HG02981 (cell line): ENCODE data around the gene ANXA2.
A peak's percentile ranks its signal among the peaks of the same experiment; 100 is the strongest.
"Not testable (repeated sequence)": the region's sequence is repeated elsewhere in the genome, so short reads cannot be mapped to it uniquely, and the experiment has no call there.

Experiments
- ATAC-seq: cut with Tn5 transposase; IDR thresholded peaks from one replicate; pipeline ENCODE4 v1.9.1; 2021; ENCODE audit warnings: mild to moderate bottlenecking, moderate library complexity; ENCODE audit not compliant: unreplicated experiment

The ANXA2 gene

GRCh38 chr15:60411774-60412425 lies 14.1 kb upstream of the ANXA2 start:
- no peak for ATAC-seq

- ATAC-seq: not testable (repeated sequence)
These were observed 12.6 kb upstream of the ANXA2 start for GRCh38 chr15:60410350-60410749.

- ATAC-seq: peak; percentile 53
These were observed 10.7 kb upstream of the ANXA2 start for GRCh38 chr15:60408463-60408981.

- no peak for ATAC-seq
These were observed 9.6 kb upstream of the ANXA2 start for GRCh38 chr15:60407415-60407805.

- no peak for ATAC-seq
These were observed 9.0 kb upstream of the ANXA2 start for GRCh38 chr15:60406513-60407414.

- ATAC-seq: no peak
These were observed 7.6 kb upstream of the ANXA2 start for GRCh38 chr15:60405399-60405798.

GRCh38 chr15:60404351-60404750 lies 6.6 kb upstream of the ANXA2 start:
- not testable (repeated sequence) for ATAC-seq

- no peak for ATAC-seq
These were observed 3.2 kb upstream of the ANXA2 start for GRCh38 chr15:60400944-60401343.

- no peak for ATAC-seq
These were observed 2.1 kb upstream of the ANXA2 start for GRCh38 chr15:60399931-60400330.

GRCh38 chr15:60399246-60399915 lies 1.6 kb upstream of the ANXA2 start:
- no peak for ATAC-seq

- peak; percentile 65 for ATAC-seq
These were observed 621 bp downstream of the ANXA2 start for GRCh38 chr15:60396958-60397771.

GRCh38 chr15:60396560-60396957 lies 1.2 kb downstream of the ANXA2 start:
- ATAC-seq: no peak

GRCh38 chr15:60396100-60396499 lies 1.7 kb downstream of the ANXA2 start:
- no peak for ATAC-seq

GRCh38 chr15:60395276-60396011 lies 2.3 kb downstream of the ANXA2 start:
- ATAC-seq: no peak

- ATAC-seq: no peak
These were observed 3.1 kb downstream of the ANXA2 start for GRCh38 chr15:60394689-60395097.

GRCh38 chr15:60392986-60393790 lies 4.6 kb downstream of the ANXA2 start:
- no peak for ATAC-seq

- no peak for ATAC-seq
These were observed 5.2 kb downstream of the ANXA2 start for GRCh38 chr15:60392601-60392985.

GRCh38 chr15:60391722-60392315 lies 6.0 kb downstream of the ANXA2 start:
- no peak for ATAC-seq
